ENCODE data around the gene ARL8B. TPM values are rescaled to one million over a fixed set of nuclear protein-coding genes. Genes with fewer than 3 reads are reported as not detected.

Gene ARL8B
- total RNA-seq, 1 donor from 2014 or later, result 43.5 TPM

DNA sequence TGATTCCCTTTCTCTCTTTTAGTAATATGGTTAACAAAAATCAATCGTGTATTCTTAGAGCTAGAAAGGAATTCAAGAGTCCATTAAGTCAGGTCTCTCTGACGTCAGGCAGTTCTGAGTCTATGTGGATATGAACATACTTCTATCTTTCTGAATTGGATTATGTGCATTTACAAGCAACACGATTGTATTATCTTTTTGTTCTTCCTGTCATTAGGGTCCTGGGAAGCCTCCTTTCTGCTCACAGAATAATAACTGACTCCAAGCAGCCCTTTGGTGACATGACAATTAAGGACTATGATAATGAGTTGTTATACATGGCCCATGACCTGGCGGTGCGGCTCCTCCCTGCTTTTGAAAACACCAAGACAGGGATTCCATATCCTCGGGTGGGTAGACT lies 79.4 kb downstream of the ARL8B start:
- Mint-ChIP-seq H3K27me3 (no peaks in the 10 kb centered on the region), H3K27ac (no peak overlapping the region), H3K9me3 (no peaks in the 10 kb centered on the region), H3K4me3 (no peak overlapping the region), H3K4me1 (ENCODE audit: unreplicated experiment) (peaks cover 7% of the 10 kb centered on the region), H3K36me3 (peaks cover 49% of the 10 kb centered on the region)
- DNase-seq (ENCODE audit: extremely low spot score, unreplicated experiment), result no peak
- TF ChIP-seq, protein P1, sequence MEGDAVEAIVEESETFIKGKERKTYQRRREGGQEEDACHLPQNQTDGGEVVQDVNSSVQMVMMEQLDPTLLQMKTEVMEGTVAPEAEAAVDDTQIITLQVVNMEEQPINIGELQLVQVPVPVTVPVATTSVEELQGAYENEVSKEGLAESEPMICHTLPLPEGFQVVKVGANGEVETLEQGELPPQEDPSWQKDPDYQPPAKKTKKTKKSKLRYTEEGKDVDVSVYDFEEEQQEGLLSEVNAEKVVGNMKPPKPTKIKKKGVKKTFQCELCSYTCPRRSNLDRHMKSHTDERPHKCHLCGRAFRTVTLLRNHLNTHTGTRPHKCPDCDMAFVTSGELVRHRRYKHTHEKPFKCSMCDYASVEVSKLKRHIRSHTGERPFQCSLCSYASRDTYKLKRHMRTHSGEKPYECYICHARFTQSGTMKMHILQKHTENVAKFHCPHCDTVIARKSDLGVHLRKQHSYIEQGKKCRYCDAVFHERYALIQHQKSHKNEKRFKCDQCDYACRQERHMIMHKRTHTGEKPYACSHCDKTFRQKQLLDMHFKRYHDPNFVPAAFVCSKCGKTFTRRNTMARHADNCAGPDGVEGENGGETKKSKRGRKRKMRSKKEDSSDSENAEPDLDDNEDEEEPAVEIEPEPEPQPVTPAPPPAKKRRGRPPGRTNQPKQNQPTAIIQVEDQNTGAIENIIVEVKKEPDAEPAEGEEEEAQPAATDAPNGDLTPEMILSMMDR (conservative IDR thresholded peaks at IDR 0.05), result no peak

DNA sequence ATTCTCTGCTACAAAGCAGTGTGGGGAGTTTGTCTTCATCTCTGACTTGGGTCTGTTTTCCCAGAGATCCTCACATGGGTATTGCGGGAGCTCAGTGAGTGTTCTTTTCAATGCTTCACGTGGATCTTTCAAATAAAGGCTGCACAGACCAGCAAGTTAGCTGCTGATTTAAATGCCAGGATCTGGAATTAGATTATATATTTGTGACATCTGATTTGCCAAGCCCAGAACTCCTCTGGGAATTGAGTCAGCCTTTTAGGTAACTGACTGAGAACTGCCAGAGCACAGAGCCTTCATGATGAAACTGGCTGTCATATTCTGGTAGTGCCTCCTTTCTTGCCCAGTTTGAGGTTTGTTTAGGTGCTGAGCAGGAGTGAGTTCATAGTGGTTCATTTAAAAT lies 80.1 kb downstream of the ARL8B start:
- no peak overlapping the region for H3K27ac Mint-ChIP-seq
- H3K36me3 Mint-ChIP-seq, result peaks cover 44% of the 10 kb centered on the region
- no peaks in the 10 kb centered on the region for H3K9me3 Mint-ChIP-seq
- H3K4me3 Mint-ChIP-seq, result no peak overlapping the region
- peaks cover 5% of the 10 kb centered on the region for H3K4me1 Mint-ChIP-seq (ENCODE audit: unreplicated experiment)
- no peak for DNase-seq (ENCODE audit: extremely low spot score, unreplicated experiment)
- TF ChIP-seq, protein P1 (conservative IDR thresholded peaks at IDR 0.05), result no peak
- no peaks in the 10 kb centered on the region for H3K27me3 Mint-ChIP-seq

DNA sequence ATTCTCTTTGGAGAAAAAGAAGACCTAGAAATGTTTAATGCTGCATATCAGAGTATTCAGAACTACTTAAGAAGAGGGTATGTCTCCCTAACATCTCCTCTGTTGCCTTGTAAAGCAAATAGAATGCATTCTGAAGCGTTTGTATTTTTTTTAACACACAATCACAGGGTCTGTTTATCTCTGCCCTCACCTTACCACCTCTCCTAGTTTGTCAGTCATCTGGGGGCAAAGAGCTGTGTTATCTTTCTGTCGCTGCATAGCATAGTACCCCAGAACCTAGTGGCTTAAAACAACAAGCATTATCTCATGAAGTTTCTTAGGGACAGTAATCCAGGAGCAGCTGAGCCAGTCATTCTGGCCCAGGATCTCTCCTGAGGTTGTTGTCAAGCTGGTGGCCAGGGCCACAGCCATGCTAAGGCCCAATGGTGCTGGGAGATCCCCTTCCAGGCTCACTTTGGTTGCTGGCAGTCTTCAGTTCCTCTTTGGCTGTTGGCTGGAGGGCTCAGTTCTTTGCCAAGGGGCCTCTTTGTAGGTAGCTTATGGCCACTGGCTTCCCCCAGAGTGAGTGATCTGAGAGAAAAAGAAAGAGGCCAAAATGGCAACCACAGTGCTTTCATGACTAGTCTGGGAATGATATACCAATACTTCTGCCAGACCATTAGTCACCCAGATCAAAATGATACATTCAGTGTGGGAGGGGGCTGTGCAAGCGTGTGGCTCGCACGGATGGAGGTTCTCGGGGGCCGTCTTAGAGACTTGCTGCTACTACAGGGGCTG lies 83.3 kb downstream of the ARL8B start:
- no peak overlapping the region for H3K27ac Mint-ChIP-seq
- H3K27me3 Mint-ChIP-seq, result no peaks in the 10 kb centered on the region
- TF ChIP-seq, protein P1 (conservative IDR thresholded peaks at IDR 0.05), result no peak
- DNase-seq (ENCODE audit: extremely low spot score, unreplicated experiment), result no peak
- H3K9me3 Mint-ChIP-seq, result no peaks in the 10 kb centered on the region
- H3K4me1 Mint-ChIP-seq (ENCODE audit: unreplicated experiment), result no peaks in the 10 kb centered on the region
- H3K36me3 Mint-ChIP-seq, result peaks cover 56% of the 10 kb centered on the region
- no peak overlapping the region for H3K4me3 Mint-ChIP-seq

DNA sequence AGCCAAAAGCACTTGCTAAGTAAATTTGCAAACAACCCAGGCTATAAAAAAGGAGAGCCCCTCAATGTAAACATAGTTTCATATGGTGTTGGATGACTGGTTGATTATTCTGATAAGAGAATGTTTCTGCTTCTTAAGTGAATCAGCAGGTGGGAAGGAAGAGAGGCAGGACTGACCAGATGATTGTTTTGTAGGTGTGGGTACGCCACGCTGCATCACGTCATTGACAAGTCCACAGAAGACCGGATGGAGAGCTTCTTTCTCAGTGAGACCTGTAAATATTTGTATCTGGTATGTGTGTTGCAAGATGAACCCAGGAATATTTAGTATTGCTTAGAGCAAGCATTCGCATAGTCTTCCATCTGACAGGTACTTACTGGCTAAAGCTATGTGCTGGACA lies 88.8 kb downstream of the ARL8B start:
- no peak overlapping the region for H3K4me3 Mint-ChIP-seq
- no peak overlapping the region for H3K27ac Mint-ChIP-seq
- peaks cover 70% of the 10 kb centered on the region for H3K36me3 Mint-ChIP-seq
- peaks cover 4% of the 10 kb centered on the region for H3K4me1 Mint-ChIP-seq (ENCODE audit: unreplicated experiment)
- no peaks in the 10 kb centered on the region for H3K27me3 Mint-ChIP-seq
- TF ChIP-seq, protein P1 (conservative IDR thresholded peaks at IDR 0.05), result no peak
- DNase-seq (ENCODE audit: extremely low spot score, unreplicated experiment), result no peak
- no peaks in the 10 kb centered on the region for H3K9me3 Mint-ChIP-seq

DNA sequence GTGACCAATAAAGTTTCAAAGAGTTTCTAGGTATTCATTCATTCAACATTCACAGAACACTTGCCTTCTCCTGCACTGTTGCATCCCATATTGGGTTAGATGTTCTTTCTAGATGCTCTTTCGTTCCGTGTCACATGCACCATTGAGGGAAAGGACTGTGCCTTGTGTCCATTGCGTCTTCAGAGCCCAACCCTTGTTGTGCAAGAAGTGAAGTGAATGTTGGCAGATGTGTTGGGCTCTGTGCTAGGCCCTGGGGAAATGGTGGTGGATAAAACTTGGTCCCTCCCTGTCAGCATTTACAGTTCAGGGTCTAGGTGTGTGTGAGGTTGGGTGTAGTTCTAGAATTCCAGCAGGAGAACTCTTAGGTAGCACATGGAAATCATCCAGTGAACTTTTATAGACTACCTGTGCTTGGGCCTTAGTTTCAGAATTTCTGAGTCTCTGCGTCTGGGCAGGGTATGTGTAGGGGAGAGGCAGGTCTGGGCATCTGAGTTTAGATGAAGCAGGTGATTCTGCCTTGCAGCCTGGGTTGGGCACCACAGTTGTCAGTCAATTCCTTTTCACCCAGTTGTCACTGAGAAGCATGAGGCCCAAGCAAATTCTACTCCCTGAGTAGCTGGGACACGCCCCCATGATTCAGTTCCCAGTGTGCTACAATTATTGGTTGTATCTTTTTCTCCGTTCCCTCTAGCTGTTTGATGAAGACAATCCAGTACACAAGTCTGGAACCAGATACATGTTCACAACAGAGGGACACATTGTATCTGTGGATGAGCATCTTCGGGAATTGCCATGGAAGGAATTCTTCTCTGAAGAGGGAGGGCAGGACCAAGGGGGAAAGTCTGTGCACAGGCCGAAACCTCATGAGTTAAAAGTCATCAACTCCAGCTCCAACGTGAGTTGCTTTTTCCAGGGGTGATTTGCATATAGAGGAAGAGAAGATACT lies 90.8 kb downstream of the ARL8B start:
- H3K4me3 Mint-ChIP-seq, result no peak overlapping the region
- no peak for DNase-seq (ENCODE audit: extremely low spot score, unreplicated experiment)
- peaks cover 7% of the 10 kb centered on the region for H3K4me1 Mint-ChIP-seq (ENCODE audit: unreplicated experiment)
- H3K36me3 Mint-ChIP-seq, result peaks cover 63% of the 10 kb centered on the region
- no peaks in the 10 kb centered on the region for H3K9me3 Mint-ChIP-seq
- H3K27ac Mint-ChIP-seq, result peak overlapping the region; percentile 16
- TF ChIP-seq, protein P1 (conservative IDR thresholded peaks at IDR 0.05), result no peak
- no peaks in the 10 kb centered on the region for H3K27me3 Mint-ChIP-seq

Measured in type B pancreatic cell (in vitro differentiated cells).